DND-41 (cell line): ENCODE data around the gene ABCA10.

ENCODE experiments used
- ATAC-seq: fragments of 200-7000 bp; cut with Tn5 transposase; 3 replicates; pipeline ENCODE4 v1.9.1; 2021; ENCODE audit warnings: low read depth; ENCODE audit not compliant: insufficient read depth
- DNase-seq: peaks from one replicate; pipeline ENCODE4 v3.0.0-alpha.2; 2020
- H2AFZ ChIP-seq: 2 replicates; pipeline ENCODE4 v1.6.0; 2012; ENCODE audit warnings: low read depth, low read length
- H3K27ac ChIP-seq: 2 replicates; pipeline ENCODE4 v1.5.1; 2012; ENCODE audit warnings: low read length, inconsistent platforms
- H3K27me3 ChIP-seq: fragments of 200-600 bp; sonication (generic); 2 replicates; pipeline ENCODE4 v1.6.0; 2012; ENCODE audit warnings: low read length, mild to moderate bottlenecking, inconsistent platforms; ENCODE audit not compliant: insufficient read depth, poor library complexity
- H3K36me3 ChIP-seq: 2 replicates; pipeline ENCODE4 v1.5.1; 2012; ENCODE audit warnings: low read length, inconsistent platforms; ENCODE audit not compliant: insufficient read depth
- H3K4me1 ChIP-seq: 2 replicates; pipeline ENCODE4 v1.5.1; 2012; ENCODE audit warnings: mild to moderate bottlenecking, low read length; ENCODE audit not compliant: insufficient read depth
- H3K4me2 ChIP-seq: 2 replicates; pipeline ENCODE4 v1.6.0; 2012; ENCODE audit warnings: mild to moderate bottlenecking, moderate library complexity, low read length, inconsistent platforms; ENCODE audit not compliant: insufficient read depth
- H3K4me3 ChIP-seq, 2 experiments: fragments of 200-600 bp in 1 of 2; shearing (Covaris generic) in 1 of 2; 2 replicates each; pipeline ENCODE4 v1.5.1; 2012 to 2016; ENCODE audit warnings: inconsistent platforms in 2 of 2, low read length in 2 of 2, mild to moderate bottlenecking in 2 of 2, low read depth in 1 of 2, moderate library complexity in 1 of 2
- H3K79me2 ChIP-seq: 2 replicates; pipeline ENCODE4 v1.6.0; 2012; ENCODE audit warnings: low read length, inconsistent platforms; ENCODE audit not compliant: insufficient read depth
- H3K9ac ChIP-seq: 2 replicates; pipeline ENCODE4 v1.6.0; 2012; ENCODE audit warnings: low read depth, mild to moderate bottlenecking, inconsistent platforms, low read length, moderate library complexity
- H3K9me3 ChIP-seq: 2 replicates; pipeline ENCODE4 v1.5.1; 2012; ENCODE audit warnings: low read length, moderate library complexity, mild to moderate bottlenecking, inconsistent platforms; ENCODE audit not compliant: insufficient read depth, severe bottlenecking
- H4K20me1 ChIP-seq: 2 replicates; pipeline ENCODE4 v1.6.0; 2012; ENCODE audit warnings: low read length; ENCODE audit not compliant: insufficient read depth
- CTCF ChIP-seq: IDR thresholded peaks from 2 replicates; pipeline ENCODE4 v1.5.1; 2012; ENCODE audit warnings: borderline replicate concordance, low read length, moderate library complexity, mild to moderate bottlenecking; ENCODE audit not compliant: poor library complexity, severe bottlenecking; ENCODE audit errors: extremely low read depth
- EZH2 ChIP-seq: IDR thresholded peaks from 3 replicates; pipeline ENCODE4 v1.6.1; 2012; ENCODE audit warnings: borderline replicate concordance, low read depth, mild to moderate bottlenecking, moderate library complexity, low read length, inconsistent platforms; ENCODE audit not compliant: severe bottlenecking

ABCA10 gene

GRCh38 chr17:69269131-69269998 lies 40.7 kb upstream of the ABCA10 start:
- Histone ChIP-seq H3K27me3 (no peaks in the 10 kb centered on the region), H3K4me2 (no peak overlapping the region), H3K27ac (no peak overlapping the region), H4K20me1 (no peaks in the 10 kb centered on the region), H3K9ac (no peak overlapping the region), H3K9me3 (no peaks in the 10 kb centered on the region), H2AFZ (no peak overlapping the region), H3K79me2 (no peaks in the 10 kb centered on the region), H3K36me3 (no peaks in the 10 kb centered on the region), H3K4me3 (no peak overlapping the region), H3K4me1 (no peaks in the 10 kb centered on the region)
- DNase-seq (no peak), ATAC-seq (no peak)
- no peak for TF ChIP-seq EZH2
- TF ChIP-seq CTCF, result no peak

- Histone ChIP-seq H2AFZ (no peak overlapping the region), H3K27ac (no peak overlapping the region), H4K20me1 (no peaks in the 10 kb centered on the region), H3K36me3 (no peaks in the 10 kb centered on the region), H3K4me2 (no peak overlapping the region), H3K9me3 (no peaks in the 10 kb centered on the region), H3K27me3 (no peaks in the 10 kb centered on the region), H3K9ac (no peak overlapping the region), H3K4me3 (no peak overlapping the region), H3K4me1 (no peaks in the 10 kb centered on the region), H3K79me2 (no peaks in the 10 kb centered on the region)
- ATAC-seq (no peak), DNase-seq (no peak)
- TF ChIP-seq CTCF, result no peak
- TF ChIP-seq EZH2, result no peak
Measured at GRCh38 chr17:69268543-69269014, 40.0 kb upstream of the ABCA10 start.

- no peak for DNase-seq
- H3K27ac ChIP-seq, result no peak overlapping the region
Measured at GRCh38 chr17:69267219-69267618, 38.6 kb upstream of the ABCA10 start.

More at GRCh38 chr17:69267219-69267618, 38.6 kb upstream of the ABCA10 start:
- Histone ChIP-seq H3K4me1 (no peaks in the 10 kb centered on the region), H2AFZ (no peak overlapping the region), H3K27me3 (no peaks in the 10 kb centered on the region), H4K20me1 (no peaks in the 10 kb centered on the region), H3K36me3 (no peaks in the 10 kb centered on the region), H3K4me3 (no peak overlapping the region), H3K9me3 (no peaks in the 10 kb centered on the region), H3K9ac (no peak overlapping the region), H3K4me2 (no peak overlapping the region), H3K79me2 (no peaks in the 10 kb centered on the region)
- no peak for ATAC-seq
- TF ChIP-seq EZH2 (no peak), CTCF (no peak)
